ENCODE data around the gene PDCD4. TPM values are rescaled to one million over a fixed set of nuclear protein-coding genes. Genes with fewer than 3 reads are reported as not detected.

PDCD4 gene
- total RNA-seq, 1 experiment from 2014 or later = 32.7 TPM

DNA sequence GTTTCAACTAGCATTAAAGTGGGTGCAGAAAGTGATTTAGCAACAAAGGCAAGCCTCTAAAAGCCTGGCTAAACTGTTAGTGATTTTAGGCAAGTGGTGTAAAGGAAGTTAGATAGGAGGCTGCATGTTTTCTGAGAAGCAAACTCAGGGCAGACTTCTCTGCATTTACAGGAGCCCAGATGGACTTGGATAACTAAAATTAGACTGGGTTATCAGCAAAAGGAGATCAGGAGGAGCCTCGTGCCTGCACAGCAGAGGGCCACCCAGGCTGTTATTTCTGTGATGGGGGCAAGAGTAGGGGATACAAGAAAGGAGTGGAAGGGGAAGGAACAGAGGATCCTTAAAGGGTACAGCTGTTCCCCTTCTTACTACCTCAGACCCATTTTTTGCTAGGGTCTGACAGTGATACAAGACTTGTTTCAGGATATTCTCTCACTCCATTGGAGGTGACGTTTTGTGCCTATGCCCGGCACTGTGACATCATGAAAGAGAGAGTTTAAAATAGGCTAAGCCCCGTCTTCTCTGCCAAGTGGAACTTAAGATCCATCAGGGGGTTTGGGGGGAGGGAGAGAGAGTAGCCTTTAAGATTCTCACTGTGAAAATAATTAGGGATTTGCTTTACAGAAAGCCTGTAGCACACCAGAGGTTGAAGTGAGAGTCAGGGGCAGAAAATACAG, 49.6 kb upstream of the PDCD4 start:
- ChIA-PET CTCF (interaction anchor here (0.9 to 1.6 kb wide), 5 partner anchors 18 to 254 kb away, joined by 3 to 6 read pairs (median 4); no protein-coding TSS in a partner anchor), POLR2A (interaction anchor here (1.0 to 2.4 kb wide), 2 partner anchors 49 to 97 kb away, joined by 4 to 6 read pairs; partner anchors contain the start of genes BBIP1, PDCD4 and SHOC2)
- H3K4me3 Mint-ChIP-seq = no peak overlapping the region
- no peak overlapping the region for H3K27ac Mint-ChIP-seq
- H3K27me3 Mint-ChIP-seq (ENCODE audit: low read depth) = no peaks in the 10 kb centered on the region
- H3K36me3 Mint-ChIP-seq = no peaks in the 10 kb centered on the region
- H3K9me3 Mint-ChIP-seq = no peaks in the 10 kb centered on the region
- ATAC-seq = no peak
- DNase-seq (ENCODE audit: low spot score) = no peak
- H3K4me1 Mint-ChIP-seq = peaks cover 22% of the 10 kb centered on the region
- TF ChIP-seq, protein P1, sequence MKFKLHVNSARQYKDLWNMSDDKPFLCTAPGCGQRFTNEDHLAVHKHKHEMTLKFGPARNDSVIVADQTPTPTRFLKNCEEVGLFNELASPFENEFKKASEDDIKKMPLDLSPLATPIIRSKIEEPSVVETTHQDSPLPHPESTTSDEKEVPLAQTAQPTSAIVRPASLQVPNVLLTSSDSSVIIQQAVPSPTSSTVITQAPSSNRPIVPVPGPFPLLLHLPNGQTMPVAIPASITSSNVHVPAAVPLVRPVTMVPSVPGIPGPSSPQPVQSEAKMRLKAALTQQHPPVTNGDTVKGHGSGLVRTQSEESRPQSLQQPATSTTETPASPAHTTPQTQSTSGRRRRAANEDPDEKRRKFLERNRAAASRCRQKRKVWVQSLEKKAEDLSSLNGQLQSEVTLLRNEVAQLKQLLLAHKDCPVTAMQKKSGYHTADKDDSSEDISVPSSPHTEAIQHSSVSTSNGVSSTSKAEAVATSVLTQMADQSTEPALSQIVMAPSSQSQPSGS (CRISPR knock-in tag; IDR thresholded peaks at IDR 0.05; ENCODE audit: borderline replicate concordance, low read depth) = no peak
- TF ChIP-seq, protein P2, sequence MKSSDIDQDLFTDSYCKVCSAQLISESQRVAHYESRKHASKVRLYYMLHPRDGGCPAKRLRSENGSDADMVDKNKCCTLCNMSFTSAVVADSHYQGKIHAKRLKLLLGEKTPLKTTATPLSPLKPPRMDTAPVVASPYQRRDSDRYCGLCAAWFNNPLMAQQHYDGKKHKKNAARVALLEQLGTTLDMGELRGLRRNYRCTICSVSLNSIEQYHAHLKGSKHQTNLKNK (CRISPR knock-in tag; IDR thresholded peaks at IDR 0.05) = no peak
- TF ChIP-seq NFYB (CRISPR knock-in tag; conservative IDR thresholded peaks at IDR 0.05; ENCODE audit: low read depth) (no peak), NR2C2 (CRISPR knock-in tag; IDR thresholded peaks at IDR 0.05) (no peak), SMAD4 (CRISPR knock-in tag; IDR thresholded peaks at IDR 0.05) (no peak), TEAD4 (CRISPR knock-in tag; IDR thresholded peaks at IDR 0.05) (no peak), PRRX2 (CRISPR knock-in tag; IDR thresholded peaks at IDR 0.05) (no peak), GABPB1 (CRISPR knock-in tag; IDR thresholded peaks at IDR 0.05) (no peak)
- TF ChIP-seq, protein P3, sequence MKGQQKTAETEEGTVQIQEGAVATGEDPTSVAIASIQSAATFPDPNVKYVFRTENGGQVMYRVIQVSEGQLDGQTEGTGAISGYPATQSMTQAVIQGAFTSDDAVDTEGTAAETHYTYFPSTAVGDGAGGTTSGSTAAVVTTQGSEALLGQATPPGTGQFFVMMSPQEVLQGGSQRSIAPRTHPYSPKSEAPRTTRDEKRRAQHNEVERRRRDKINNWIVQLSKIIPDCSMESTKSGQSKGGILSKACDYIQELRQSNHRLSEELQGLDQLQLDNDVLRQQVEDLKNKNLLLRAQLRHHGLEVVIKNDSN (CRISPR knock-in tag; IDR thresholded peaks at IDR 0.05) = no peak

DNA sequence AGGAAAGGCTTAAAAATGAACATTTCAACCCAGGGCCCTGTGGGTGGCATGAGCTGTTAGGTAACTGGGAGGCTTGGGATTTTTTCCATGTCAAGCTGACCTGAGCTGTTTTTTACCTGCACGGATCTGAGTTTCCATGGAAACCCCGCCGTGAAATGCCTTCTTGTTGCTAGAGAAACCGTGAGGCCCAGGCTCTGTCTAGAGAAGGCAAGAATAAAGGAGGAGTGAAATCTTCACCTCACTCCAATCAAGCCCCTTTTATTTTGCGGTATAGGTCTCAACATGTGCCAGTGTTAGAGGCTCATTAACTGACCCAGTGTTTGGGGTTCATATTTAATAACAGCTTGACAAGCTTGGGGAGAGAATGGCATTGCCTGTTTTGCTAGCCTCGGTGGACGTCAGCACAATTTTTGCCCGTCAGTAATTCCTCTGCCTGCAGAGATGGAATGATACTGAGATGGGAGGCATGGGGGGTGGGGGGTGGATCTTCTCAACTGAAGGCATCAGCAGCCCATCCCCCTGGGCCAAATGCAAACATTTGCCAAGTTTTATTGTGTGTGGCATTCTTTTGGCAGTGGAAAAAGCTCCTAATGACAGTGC, 48.9 kb upstream of the PDCD4 start:
- no peak overlapping the region for H3K4me3 Mint-ChIP-seq
- TF ChIP-seq JAZF1 (CRISPR knock-in tag; IDR thresholded peaks at IDR 0.05) (no peak), TCF7 (CRISPR knock-in tag; IDR thresholded peaks at IDR 0.05; ENCODE audit: low read depth) (no peak), ATF1 (CRISPR knock-in tag; IDR thresholded peaks at IDR 0.05) (no peak), NFYB (CRISPR knock-in tag; conservative IDR thresholded peaks at IDR 0.05; ENCODE audit: low read depth) (no peak)
- CTCF ChIA-PET = interaction anchor here (0.9 to 1.6 kb wide), 5 partner anchors 19 to 253 kb away, joined by 3 to 6 read pairs (median 4); no protein-coding TSS in a partner anchor
- DNase-seq (ENCODE audit: low spot score) (peak; percentile 59), ATAC-seq (peak; percentile 88)
- POLR2A ChIA-PET = interaction anchor here (1.0 to 2.4 kb wide), 2 partner anchors 49 to 96 kb away, joined by 4 to 6 read pairs; partner anchors contain the start of genes BBIP1, PDCD4 and SHOC2
- no peaks in the 10 kb centered on the region for H3K27me3 Mint-ChIP-seq (ENCODE audit: low read depth)
- peak overlapping the region; percentile 60; the same call in 1 of the 2 replicates for H3K27ac Mint-ChIP-seq
- H3K4me1 Mint-ChIP-seq = peaks cover 22% of the 10 kb centered on the region
- H3K9me3 Mint-ChIP-seq = no peaks in the 10 kb centered on the region
- H3K36me3 Mint-ChIP-seq = no peaks in the 10 kb centered on the region

DNA sequence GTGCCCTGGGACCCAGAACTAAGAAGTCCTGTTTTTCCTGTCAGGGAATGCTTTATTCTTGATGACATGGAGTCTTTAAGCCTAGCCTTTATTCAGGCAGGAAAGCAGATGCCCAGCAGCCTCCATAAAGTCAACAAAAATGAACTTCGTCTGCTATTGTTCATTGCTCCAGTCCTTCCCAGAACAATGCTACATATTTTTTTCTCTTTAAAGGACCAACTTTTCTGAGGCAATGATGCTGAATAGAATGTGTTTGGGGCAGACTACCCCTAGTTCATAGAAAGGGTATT, 47.6 kb upstream of the PDCD4 start:
- DNase-seq (ENCODE audit: low spot score) = no peak
- TF ChIP-seq SMAD3 (CRISPR knock-in tag; IDR thresholded peaks at IDR 0.05; ENCODE audit: borderline replicate concordance) (no peak), EMX1 (CRISPR knock-in tag; IDR thresholded peaks at IDR 0.05) (no peak), GRHL2 (CRISPR knock-in tag; IDR thresholded peaks at IDR 0.05; ENCODE audit: insufficient replicate concordance, severe bottlenecking) (no peak), ETV6 (CRISPR knock-in tag; IDR thresholded peaks at IDR 0.05) (no peak), ZNF317 (CRISPR knock-in tag; IDR thresholded peaks at IDR 0.05; ENCODE audit: borderline replicate concordance, low read depth) (no peak), MXD4 (CRISPR knock-in tag; IDR thresholded peaks at IDR 0.05; ENCODE audit: borderline replicate concordance) (no peak), JAZF1 (CRISPR knock-in tag; IDR thresholded peaks at IDR 0.05) (no peak), JUN (CRISPR knock-in tag; IDR thresholded peaks at IDR 0.05) (no peak)
- ATAC-seq = no peak
- ChIA-PET CTCF (no interaction called here), POLR2A (no interaction called here)
- Mint-ChIP-seq H3K4me1 (peaks cover 22% of the 10 kb centered on the region), H3K36me3 (no peaks in the 10 kb centered on the region), H3K9me3 (no peaks in the 10 kb centered on the region), H3K27me3 (ENCODE audit: low read depth) (no peaks in the 10 kb centered on the region), H3K4me3 (no peak overlapping the region), H3K27ac (no peak overlapping the region)

All from WTC11 (cell line).